GM21367 (cell line): ENCODE results near the gene INTS3.
A peak's percentile ranks its signal among the peaks of the same experiment; 100 is the strongest.

ENCODE experiments used
- ATAC-seq: cut with Tn5 transposase; IDR thresholded peaks from one replicate; pipeline ENCODE4 v1.9.1; 2021; ENCODE audit not compliant: unreplicated experiment

INTS3 gene

GRCh38 chr1:153727463-153728304, at the start of gene INTS3:
Gene INTS3 (plus strand): TSS chr1:153728050. CDS start chr1:153728635, 585 bp downstream.
- ATAC-seq: peak; percentile 85

DNA sequence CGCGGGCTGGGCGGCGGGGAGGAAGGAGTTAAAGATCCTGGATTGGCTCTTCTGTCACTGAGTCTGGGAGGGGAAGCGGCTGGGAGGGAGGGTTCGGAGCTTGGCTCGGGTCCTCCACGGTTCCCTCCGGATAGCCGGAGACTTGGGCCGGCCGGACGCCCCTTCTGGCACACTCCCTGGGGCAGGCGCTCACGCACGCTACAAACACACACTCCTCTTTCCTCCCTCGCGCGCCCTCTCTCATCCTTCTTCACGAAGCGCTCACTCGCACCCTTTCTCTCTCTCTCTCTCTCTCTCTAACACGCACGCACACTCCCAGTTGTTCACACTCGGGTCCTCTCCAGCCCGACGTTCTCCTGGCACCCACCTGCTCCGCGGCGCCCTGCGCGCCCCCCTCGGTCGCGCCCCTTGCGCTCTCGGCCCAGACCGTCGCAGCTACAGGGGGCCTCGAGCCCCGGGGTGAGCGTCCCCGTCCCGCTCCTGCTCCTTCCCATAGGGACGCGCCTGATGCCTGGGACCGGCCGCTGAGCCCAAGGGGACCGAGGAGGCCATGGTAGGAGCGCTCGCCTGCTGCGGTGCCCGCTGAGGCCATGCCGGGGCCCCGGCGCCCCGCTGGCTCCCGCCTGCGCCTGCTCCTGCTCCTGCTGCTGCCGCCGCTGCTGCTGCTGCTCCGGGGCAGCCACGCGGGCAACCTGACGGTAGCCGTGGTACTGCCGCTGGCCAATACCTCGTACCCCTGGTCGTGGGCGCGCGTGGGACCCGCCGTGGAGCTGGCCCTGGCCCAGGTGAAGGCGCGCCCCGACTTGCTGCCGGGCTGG, 49.1 kb upstream of the INTS3 start, which contains the start of gene NPR1:
NPR1 (plus strand) TSS at position 170 of the 818 bp plus-strand sequence; CDS start at position 591, 421 bp downstream.
- ATAC-seq: no peak

GRCh38 chr1:153679337-153680119, 48.3 kb upstream of the INTS3 start:
- ATAC-seq: no peak

GRCh38 chr1:153680120-153680403, 47.8 kb upstream of the INTS3 start:
- ATAC-seq: no peak

- ATAC-seq: no peak
Measured at GRCh38 chr1:153682730-153683129, 45.1 kb upstream of the INTS3 start.

- ATAC-seq: no peak
Measured at GRCh38 chr1:153683854-153684253, 44.0 kb upstream of the INTS3 start.

DNA sequence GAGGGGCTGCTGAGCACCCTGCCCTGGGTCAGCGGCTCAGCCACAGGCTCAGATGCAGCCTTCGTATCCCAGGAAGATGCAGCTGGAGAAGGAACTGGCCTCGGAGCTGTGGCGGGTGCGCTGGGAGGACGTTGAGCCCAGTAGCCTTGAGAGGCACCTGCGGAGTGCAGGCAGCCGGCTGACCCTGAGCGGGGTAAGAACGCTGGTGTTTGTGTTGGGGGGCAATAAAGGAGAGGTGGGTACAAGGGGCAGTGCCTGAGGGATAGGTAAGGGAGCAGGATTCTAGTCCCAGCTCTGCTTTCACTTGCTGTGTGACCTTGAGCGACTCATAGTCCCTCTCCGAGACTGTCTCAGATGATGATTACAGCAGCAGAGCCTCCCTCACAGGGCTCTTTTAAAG, 43.0 kb upstream of the INTS3 start:
- ATAC-seq: no peak

DNA sequence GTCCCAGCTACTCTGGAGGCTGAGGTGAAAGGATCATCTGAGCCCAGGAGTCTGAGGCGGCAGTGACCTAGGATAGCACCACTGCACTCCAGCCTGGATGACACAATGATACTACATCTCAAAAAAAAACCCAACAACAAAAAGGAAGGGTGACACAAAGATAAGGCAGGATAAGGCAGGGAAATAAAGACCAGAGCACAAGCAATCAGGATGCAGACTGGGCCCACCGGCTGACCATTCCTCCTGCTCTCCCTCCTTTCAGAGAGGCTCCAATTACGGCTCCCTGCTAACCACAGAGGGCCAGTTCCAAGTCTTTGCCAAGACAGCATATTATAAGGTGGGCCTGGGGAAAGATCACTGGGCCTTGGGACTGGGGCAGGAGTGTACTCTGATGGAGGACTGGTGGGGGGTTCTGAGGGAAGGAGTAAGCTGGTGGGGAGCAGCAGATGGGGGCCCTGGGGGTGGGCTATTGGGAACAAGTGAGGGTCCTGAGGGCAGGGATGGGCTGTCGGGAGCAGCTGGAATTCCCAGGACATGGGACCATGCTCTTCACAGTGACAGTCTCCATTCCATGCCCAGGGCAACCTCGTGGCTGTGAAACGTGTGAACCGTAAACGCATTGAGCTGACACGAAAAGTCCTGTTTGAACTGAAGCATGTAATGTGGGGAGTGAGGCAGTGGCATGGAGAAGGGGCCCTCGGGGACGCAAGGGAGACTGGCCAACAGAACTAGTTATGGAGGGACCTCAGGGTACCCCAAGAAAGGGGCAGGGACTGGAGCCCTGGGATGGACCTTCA, 42.1 kb upstream of the INTS3 start:
- ATAC-seq: no peak

- no peak for ATAC-seq
Measured at GRCh38 chr1:153687346-153688125, 40.3 kb upstream of the INTS3 start.

DNA sequence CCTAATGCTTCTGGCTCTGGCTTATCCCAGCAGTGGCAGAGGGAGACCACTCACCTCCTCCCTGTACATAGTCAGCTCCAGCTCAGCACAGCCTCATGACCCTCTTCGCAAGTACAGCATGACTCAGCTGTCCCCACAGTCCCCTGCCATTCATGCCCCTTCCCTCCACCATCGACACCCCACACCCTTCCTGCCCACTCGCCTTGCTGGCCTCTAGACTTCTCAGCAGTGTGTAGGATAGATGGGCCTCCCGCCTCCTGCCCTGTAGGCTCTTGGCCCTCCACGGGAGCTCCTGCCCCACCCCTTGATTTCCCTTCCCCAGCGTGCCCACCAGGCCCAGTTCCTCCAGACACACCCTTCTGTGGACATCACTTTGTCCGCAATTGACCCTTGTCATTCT, 39.6 kb upstream of the INTS3 start:
- no peak for ATAC-seq

DNA sequence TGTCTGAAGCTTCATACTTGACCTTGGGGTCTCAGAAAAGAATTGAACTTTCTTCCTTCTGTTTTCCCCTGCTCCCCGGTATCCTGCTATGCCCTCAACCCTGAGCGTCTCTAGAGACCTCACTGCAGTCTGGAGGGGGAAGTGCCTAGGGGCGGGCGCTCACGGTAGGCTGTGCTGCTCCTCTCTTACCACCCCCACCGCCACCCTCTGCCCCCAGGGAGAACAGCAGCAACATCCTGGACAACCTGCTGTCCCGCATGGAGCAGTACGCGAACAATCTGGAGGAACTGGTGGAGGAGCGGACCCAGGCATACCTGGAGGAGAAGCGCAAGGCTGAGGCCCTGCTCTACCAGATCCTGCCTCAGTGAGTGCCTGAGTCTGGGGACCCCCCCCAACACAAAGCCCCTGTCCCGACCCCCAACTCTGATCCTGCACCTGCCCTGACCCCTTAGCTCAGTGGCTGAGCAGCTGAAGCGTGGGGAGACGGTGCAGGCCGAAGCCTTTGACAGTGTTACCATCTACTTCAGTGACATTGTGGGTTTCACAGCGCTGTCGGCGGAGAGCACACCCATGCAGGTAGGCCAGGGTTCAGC, 39.0 kb upstream of the INTS3 start:
- ATAC-seq: no peak

DNA sequence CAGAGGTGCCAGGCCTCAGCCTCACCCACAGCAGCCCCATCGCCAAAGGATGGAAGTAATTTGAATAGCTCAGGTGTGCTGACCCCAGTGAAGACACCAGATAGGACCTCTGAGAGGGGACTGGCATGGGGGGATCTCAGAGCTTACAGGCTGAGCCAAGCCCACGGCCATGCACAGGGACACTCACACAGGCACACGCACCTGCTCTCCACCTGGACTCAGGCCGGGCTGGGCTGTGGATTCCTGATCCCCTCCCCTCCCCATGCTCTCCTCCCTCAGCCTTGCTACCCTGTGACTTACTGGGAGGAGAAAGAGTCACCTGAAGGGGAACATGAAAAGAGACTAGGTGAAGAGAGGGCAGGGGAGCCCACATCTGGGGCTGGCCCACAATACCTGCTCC, 34.4 kb upstream of the INTS3 start:
- no peak for ATAC-seq

DNA sequence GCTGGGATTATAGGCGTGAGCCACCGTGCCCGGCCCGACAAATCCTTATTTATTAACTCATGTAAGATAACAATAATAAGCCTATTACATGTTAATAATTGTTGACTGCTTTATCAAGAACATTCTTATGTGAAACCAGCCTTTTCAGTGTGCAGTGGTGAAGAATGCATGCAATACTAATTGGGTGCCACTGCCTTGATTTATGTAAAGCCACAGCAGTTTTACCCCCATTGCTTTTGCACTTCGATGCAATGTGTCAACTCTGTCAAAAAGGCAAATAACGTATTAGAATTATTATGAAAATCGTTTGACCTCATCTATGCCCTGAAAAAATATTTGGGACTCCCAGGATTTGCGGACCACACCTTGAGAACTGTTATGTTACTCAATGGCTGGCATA, 31.1 kb upstream of the INTS3 start:
- no peak for ATAC-seq

DNA sequence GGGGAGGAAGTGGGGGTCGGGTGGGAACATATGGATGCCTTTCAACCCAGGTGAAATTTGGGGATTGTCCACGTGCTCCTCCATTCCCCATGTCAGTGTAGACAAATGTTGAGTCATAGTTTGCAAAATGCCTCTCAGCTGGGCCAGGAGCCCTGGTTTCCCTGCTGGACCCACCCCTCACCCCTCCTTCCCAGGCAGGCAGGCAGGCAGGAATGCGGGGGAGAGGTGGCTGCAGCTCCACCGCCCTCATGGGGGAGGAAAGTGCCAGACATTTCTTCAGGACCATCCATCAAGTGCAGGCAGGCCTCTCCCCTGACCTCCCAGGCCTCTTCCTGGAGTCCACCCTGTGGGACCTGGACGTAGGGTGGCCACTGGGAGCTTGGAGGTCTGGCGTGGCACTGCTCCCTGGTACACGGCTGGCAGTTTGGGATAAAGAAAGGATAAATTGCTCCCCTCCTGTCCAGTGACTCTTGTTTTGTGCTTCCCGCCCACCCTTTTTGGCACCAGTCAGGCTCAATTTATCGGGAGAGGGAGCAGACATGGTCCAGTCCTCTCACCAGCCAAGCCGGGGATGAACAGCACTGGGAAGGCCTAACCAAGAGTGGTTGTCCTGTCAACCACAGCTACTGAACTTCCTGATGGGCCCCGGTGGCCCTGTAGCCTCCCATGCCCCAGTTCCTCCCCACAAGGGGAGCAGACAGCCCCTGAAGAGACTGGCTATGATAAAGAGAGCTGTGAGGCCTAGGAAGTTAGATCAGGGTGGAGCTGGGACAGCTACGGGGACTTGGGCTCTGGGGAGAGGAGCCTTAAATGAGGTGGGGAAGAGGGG, 30.4 kb upstream of the INTS3 start:
- no peak for ATAC-seq

GRCh38 chr1:153698020-153698922, 29.6 kb upstream of the INTS3 start:
- no peak for ATAC-seq

DNA sequence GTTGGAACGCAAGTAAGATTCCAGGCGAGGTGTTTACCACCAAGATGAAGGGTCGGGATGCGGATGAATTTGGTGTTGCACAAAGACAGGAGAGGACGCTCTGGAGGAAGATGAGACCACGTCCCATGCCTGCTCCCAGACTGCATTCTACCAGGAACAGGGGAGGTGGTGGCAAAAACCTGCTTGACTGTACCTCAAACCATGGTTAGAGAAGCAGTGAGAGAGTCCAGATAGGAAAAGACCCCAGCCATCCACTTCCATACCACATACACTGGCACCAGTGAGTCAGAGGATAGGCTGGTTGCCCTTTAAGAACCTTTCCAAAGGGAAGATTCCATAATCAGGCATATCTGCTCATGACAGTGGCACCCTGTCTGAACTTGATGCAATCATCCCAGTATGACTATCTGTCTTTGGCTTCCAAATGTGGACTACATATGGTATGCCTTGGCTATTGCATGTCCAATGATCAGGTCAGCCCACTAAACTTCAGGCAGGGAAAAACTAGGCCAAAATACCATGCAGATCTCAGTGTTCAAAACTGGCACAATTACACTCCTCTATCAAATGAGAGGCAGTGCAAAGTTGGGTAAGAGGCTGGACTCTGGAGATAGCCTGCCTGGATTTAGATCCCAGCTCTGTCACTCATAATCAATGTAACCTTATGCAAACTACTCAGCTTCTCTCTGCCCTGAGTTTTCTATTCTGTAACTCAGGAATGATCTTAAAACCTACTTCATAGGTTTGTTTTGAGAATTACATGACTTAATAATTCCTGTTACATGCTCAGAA, 28.7 kb upstream of the INTS3 start:
- no peak for ATAC-seq

DNA sequence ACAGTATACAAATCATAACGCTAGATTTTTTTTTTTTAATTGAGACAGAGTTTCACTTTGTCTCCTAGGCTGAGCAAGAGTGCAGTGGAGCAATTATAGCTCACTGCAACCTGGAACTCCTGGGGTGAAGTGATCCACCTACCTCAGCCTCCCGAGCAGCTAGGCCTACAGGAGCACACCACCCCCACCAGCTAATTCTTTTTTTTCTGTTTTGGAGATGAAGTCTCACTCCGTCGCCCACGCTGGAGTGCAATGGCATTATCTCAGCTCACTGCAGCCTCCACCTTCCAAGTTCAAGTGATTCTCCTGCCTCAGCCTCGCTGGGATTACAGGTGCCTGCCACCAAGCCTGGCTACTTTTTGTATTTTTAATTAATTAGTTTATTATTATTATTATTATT, 28.1 kb upstream of the INTS3 start:
- ATAC-seq: no peak
